ENCODE data around the gene ATG7.
"Not testable (repeated sequence)": the region's sequence is repeated elsewhere in the genome, so short reads cannot be mapped to it uniquely, and the experiment has no call there.

Gene ATG7

DNA sequence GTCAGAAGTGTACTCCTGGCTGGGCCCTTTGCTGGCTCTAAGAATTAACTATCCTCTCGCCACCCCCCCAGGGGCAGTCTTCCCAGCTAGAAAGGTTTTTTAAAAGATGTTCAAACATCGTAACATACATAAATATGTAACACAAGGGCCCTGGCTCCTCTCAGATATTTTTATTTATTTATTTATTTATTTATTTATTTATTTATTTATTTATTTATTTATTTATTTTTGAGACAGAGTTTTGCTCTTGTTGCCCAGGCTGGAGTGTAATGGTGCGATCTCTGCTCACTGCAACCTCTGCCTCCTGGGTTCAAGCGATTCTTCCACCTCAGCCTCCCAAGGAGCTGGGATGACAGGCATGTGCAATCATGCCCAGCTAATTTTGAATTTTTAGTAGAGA is 190.5 kb downstream of the ATG7 start:
- DNase-seq, H3K27ac Mint-ChIP-seq: not testable (repeated sequence)

DNA sequence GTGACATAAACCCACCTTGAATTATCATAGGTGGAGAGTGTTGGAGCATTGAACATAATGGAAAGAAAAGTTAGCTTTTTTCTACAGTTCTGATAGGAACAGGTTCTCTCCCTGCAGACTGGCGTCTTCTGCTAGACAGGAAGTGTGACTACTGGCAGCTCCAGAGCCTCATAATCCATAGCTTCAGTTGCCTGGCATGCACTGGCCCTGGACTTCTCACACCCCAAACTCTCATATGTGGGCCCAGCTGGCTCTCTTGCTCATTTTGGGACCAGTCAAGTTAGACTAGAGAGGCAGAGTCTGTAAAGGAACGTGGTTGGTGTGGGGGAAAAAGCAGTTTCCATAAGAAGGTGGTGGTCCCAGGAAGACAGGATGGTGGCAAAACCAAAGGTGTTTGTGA is 191.4 kb downstream of the ATG7 start:
- Mint-ChIP-seq H3K36me3 (peaks cover 9 to 15% of the 10 kb centered on the region in 2 donors), H3K27ac (no peak overlapping the region), H3K4me1 (no peaks in the 10 kb centered on the region), H3K9me3 (no peaks in the 10 kb centered on the region), H3K27me3 (no peaks in the 10 kb centered on the region), H3K4me3 (no peak overlapping the region)
- DNase-seq (no peak), ATAC-seq (replicated peaks) (no peak)

More for the DNA sequence above, 190.5 kb downstream of the ATG7 start:
- H3K4me1 Mint-ChIP-seq; H3K9me3 Mint-ChIP-seq; H3K4me3 Mint-ChIP-seq; H3K27me3 Mint-ChIP-seq; ATAC-seq (replicated peaks): not testable (repeated sequence)
- H3K36me3 Mint-ChIP-seq = peaks cover 11% of the 10 kb centered on the region in 2 donors

DNA sequence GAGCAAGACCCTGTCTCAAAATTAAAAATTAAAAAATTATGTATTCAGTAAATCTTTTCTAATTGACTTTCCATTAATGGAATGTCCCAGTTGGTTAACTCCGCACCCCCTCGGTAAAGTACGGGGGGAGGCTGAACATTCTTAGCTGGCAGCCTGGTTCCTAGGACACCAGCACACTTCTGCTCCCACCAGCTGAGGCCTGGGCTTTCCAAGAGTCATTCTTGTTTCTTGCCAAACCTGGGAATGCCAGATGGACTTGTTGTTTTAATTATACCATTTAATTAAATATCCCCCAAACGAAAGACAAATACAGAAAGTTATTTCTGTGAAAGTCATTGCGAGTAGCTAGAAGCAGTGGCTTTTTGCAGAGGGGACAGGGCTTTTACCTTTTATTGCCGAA is 192.2 kb downstream of the ATG7 start:
- DNase-seq = no peak
- Mint-ChIP-seq H3K36me3 (peaks cover 9 to 20% of the 10 kb centered on the region in 2 donors), H3K27me3 (no peaks in the 10 kb centered on the region), H3K4me1 (no peaks in the 10 kb centered on the region), H3K27ac (no peak overlapping the region), H3K4me3 (no peak overlapping the region), H3K9me3 (no peaks in the 10 kb centered on the region)
- no peak for ATAC-seq (replicated peaks)

DNA sequence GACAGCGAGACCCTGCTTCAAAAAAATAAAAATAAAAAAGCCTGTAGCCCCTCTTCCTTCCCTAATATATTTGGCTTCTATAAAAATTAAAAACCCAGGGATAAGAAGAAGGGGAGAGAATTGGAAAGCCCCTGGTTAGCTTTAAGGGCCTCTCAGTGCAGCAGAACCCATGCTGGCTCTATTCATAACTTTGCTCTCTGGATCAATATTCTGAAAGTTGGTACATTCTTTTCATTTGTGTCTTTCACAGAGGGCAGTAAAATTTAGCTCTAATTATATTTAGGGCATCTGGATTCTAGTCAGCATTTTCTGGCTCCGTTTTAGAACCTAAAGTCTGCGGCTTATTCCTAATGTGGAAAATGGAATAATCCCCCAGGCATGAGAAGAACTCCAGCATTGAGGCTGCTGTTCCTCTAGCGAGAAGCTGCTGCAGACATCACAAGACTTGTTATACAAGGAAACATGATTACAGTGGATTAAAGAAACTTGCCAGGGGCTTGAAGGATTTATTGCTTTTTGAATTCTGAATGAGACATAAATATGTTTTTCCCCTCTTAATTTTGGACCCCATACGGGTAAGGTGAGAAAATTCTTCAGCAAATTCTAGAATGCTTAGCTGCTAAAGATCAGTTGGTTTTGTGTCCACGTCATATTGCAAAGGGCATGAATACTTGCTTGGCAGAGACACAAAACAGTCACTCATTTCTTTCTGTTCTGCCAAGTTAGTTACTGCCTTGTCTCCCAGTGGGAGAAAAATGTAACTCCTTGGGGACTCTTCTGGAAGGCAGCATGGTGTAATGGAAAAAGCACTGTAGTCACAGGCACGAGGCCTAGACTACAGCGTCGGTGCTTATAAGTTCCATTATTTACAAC is 193.8 kb downstream of the ATG7 start:
- H3K4me3 Mint-ChIP-seq = no peak overlapping the region
- ATAC-seq (replicated peaks) (no peak), DNase-seq (no peak)
- no peaks in the 10 kb centered on the region for H3K9me3 Mint-ChIP-seq
- no peaks in the 10 kb centered on the region for H3K27me3 Mint-ChIP-seq
- no peak overlapping the region for H3K27ac Mint-ChIP-seq
- H3K36me3 Mint-ChIP-seq = peaks cover 9 to 26% of the 10 kb centered on the region in 2 donors
- H3K4me1 Mint-ChIP-seq = no peaks in the 10 kb centered on the region

DNA sequence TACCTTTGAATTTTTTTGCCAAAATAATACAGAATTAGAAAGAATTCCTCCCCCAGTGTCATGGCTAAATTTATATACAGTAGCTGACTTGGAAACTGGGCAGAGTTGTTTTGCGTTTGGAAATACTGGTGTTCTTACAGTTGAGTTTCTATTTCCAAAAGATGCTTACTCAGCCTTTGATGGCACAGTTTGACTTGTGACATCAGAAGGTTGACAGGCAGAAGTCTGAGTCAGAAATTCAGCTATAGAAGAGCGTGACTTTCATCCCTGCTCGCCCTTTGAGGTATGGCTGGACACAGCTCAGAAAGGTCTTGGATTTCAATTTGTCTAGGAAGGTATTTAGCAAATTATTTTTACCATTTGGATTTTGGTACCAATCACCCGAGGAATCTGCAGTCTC is 195.7 kb downstream of the ATG7 start:
- ATAC-seq (replicated peaks) (no peak), DNase-seq (no peak)
- Mint-ChIP-seq H3K27ac (no peak overlapping the region), H3K27me3 (no peaks in the 10 kb centered on the region), H3K36me3 (peaks cover 9 to 24% of the 10 kb centered on the region in 2 donors), H3K4me1 (no peaks in the 10 kb centered on the region), H3K4me3 (no peak overlapping the region), H3K9me3 (no peaks in the 10 kb centered on the region)

DNA sequence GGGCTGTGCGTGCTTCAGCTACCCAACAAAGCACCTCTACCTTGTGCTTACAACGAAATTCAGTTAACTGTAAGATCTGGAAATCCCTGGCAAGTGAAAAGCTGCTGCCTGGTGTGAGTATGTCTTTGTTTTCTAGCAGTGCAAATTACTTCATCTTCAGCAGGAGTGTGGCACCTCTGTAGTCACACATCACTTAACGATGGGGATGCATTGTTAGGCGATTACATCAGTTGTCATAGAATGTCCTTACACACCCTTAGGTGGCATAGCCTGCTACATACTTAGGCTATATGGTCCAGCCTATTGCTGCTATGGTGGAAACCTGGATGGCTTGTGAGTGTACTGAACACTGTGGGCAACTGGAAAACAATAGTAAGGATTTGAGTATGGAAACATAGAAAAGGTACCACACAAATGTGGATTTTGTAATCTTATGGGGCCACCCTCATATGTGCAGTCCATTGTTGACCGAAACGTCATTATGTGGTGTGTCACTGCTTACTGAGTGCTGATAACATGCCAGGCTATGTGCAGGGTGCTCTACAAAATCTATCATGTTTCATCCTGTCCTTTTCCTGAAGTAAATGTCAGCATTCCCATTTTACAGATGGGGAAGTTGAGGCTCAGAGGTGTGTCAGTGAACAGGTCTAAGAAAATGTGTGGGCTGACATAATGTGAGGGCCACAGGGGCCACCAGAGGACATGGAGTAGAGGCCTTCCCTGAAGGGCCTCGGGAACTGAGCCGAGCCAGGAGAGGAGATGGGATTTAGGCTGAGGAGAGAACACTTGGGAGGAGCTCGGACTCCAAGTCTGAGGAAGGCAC is 198.0 kb downstream of the ATG7 start:
- H3K9me3 Mint-ChIP-seq = no peaks in the 10 kb centered on the region
- no peak for ATAC-seq (replicated peaks)
- H3K36me3 Mint-ChIP-seq = peaks cover 7 to 24% of the 10 kb centered on the region in 2 donors
- DNase-seq = no peak
- H3K27me3 Mint-ChIP-seq = no peaks in the 10 kb centered on the region
- no peaks in the 10 kb centered on the region for H3K4me1 Mint-ChIP-seq
- H3K4me3 Mint-ChIP-seq = no peak overlapping the region
- H3K27ac Mint-ChIP-seq = no peak overlapping the region

DNA sequence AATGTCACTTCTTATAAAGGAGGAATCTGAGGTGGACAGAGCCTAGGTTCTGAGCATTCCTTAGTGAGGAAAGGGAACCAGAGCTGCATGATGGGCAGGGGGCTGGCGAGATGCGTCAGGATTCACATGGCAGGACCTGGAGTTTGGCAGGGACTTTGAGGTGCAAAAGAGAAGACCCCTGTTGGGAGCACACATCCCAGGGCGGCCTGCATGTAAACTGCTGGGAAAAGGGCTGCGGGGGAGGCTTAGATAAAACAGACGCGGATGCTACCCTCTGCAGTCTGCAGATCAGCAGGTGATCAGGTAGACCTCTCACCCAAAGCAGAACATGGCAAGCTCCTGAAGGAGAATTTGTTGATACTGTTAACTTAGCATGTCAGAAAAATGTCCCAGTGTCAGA is 203.1 kb downstream of the ATG7 start:
- peaks cover 0 to 11% of the 10 kb centered on the region in 2 donors for H3K36me3 Mint-ChIP-seq
- H3K4me3 Mint-ChIP-seq = no peak overlapping the region
- no peak overlapping the region for H3K27ac Mint-ChIP-seq
- H3K27me3 Mint-ChIP-seq = no peaks in the 10 kb centered on the region
- DNase-seq (no peak), ATAC-seq (replicated peaks) (no peak)
- no peaks in the 10 kb centered on the region for H3K4me1 Mint-ChIP-seq
- H3K9me3 Mint-ChIP-seq = no peaks in the 10 kb centered on the region

DNA sequence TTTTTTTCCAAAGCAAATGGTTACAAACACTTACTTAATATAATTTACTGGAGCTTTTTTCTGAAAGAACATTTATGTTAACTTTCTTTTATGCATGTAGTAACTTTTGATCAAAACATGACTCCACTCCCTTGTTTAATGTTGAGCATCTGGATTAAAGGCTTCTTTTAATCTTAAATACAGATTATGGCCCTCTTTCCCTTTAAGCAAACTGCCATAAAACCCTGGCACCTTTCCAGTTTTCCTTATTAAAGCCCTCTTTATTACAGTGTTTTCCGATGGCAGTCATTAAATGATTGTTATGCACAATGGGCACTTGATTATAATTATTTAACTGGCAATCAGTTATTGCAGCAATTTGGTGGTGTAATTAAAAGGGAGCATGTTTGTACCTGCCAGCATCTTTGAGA is 204.5 kb downstream of the ATG7 start:
- Mint-ChIP-seq H3K9me3 (no peaks in the 10 kb centered on the region), H3K27me3 (no peaks in the 10 kb centered on the region), H3K4me3 (no peak overlapping the region), H3K27ac (no peak overlapping the region), H3K4me1 (no peaks in the 10 kb centered on the region), H3K36me3 (peaks cover 0 to 4% of the 10 kb centered on the region in 2 donors)
- ATAC-seq (replicated peaks) (no peak), DNase-seq (no peak)

DNA sequence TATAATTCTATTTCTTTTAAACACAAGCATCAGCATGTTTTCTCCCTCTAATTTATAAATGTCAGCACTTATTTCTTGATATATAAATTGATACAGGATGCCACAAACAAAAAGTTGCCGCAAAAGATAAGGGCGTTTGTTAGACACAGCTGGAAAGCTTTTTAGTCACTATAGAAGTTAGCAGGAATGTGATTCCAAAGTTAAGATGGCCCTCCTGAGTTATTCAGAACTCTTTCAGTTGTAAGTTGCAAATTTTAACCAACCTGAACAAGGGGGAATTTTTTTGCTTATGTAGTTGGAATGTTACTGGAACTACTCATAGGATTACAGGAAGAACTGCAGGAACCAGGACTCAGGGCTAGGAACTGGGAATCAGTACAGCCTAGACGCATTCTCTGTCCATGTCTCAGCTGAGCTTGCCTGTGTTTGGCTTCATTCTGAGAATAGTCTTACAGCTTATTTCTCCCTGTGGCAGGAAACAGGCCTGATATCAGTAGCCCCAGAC is 205.3 kb downstream of the ATG7 start:
- H3K36me3 Mint-ChIP-seq = peaks cover 0 to 4% of the 10 kb centered on the region in 2 donors
- ATAC-seq (replicated peaks) = no peak
- DNase-seq = no peak
- no peaks in the 10 kb centered on the region for H3K27me3 Mint-ChIP-seq
- H3K9me3 Mint-ChIP-seq = no peaks in the 10 kb centered on the region
- no peak overlapping the region for H3K4me3 Mint-ChIP-seq
- H3K27ac Mint-ChIP-seq = no peak overlapping the region
- H3K4me1 Mint-ChIP-seq = no peaks in the 10 kb centered on the region

DNA sequence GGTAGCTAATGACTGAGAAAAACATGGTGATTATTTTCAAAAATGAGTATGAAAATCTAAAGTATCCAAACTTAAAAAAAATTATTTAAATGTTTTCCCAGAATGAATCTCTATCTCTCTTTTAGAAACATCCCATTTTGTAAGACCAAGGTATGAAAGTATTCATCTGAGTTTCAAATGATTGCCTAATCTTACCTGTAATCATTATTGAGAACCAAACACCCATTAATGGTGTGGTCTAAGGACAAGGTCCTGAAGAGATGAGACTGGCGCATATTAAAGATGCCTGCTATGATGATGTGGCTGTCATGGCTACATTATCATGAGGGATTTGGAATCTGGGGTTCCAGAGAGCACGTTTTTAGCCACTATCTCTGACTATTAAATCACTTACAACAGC is 206.0 kb downstream of the ATG7 start:
- ATAC-seq (replicated peaks) (no peak), DNase-seq (no peak)
- Mint-ChIP-seq H3K36me3 (peaks cover 0 to 4% of the 10 kb centered on the region in 2 donors), H3K4me3 (no peak overlapping the region), H3K27me3 (no peaks in the 10 kb centered on the region), H3K4me1 (no peaks in the 10 kb centered on the region), H3K27ac (no peak overlapping the region), H3K9me3 (no peaks in the 10 kb centered on the region)

DNA sequence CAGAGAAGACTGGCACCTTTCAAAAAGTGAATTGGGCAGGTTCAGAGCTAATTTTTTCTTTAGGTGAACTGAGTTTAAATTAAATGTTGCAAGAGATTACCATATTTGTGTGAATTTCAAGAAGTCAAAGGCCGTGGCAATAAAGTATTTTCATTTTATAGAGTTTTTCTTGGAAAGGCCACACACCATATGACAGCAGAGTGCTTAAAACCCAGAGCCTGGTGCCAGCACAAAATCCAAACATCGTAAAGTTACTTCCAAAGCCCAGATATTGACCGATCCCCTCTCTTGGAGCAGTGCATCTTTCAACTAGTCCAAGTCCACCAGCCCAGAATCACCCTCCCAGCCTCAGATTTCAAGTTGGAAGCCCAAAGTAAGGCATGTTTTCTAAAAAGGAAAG is 207.0 kb downstream of the ATG7 start:
- Mint-ChIP-seq H3K36me3 (peaks cover 0 to 4% of the 10 kb centered on the region in 2 donors), H3K9me3 (peaks cover 0 to 2% of the 10 kb centered on the region in 2 donors), H3K4me3 (no peak overlapping the region), H3K4me1 (no peaks in the 10 kb centered on the region), H3K27ac (no peak overlapping the region), H3K27me3 (no peaks in the 10 kb centered on the region)
- no peak for DNase-seq
- no peak for ATAC-seq (replicated peaks)

DNA sequence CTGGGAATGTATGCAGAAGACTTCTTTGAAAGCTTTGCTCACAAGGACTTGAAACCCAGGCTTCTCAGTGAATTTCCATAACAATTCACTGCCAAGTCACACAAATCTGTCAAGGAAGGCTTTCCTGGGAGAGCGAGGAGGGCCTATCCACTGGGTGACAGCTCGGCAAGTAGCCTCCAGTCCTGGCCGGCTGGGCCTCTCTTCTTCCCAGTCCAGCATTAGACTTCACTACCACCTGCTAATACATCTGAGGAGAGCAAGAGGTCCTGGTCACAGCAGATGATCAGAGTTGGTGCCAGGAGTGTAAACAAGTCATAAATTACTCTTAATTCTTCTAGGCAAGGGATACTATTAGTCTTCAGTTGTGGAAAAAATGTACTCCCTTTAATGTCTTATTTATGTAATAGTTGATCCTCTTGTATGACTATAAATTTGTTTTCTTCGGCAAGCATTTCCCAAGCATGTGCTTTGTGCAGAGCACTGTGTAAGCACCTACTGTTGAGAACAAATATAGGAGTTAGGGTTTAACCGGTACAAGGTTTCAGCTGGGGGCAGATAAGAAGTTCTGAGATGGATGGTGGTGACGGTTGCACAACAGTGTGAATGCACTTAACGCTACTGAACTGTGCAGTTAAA is 208.6 kb downstream of the ATG7 start:
- Mint-ChIP-seq H3K4me1 (no peaks in the 10 kb centered on the region), H3K4me3 (no peak overlapping the region), H3K9me3 (peaks cover 0 to 2% of the 10 kb centered on the region in 2 donors), H3K36me3 (peaks cover 4 to 6% of the 10 kb centered on the region in 2 donors), H3K27ac (no peak overlapping the region), H3K27me3 (no peaks in the 10 kb centered on the region)
- DNase-seq (no peak), ATAC-seq (replicated peaks) (no peak)

DNA sequence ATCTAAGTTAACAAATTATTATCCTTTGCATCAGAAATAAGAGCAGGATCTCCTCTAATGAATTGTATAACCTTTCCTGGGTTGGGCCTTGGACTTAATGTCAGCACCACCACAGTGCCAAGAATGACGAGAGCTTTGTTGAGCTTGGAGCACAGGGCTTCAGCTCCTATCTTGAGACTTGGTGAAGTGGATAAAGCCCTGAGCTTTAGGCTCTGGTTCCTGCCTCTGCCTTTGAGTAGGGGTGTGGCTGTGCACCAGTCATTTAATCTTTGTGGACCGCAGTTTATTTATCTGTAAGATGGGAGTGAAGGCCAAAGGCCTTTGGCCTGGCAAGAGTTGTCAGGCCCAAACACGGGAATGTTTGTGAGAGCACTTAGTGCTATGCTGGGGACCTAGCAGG is 209.4 kb downstream of the ATG7 start:
- no peak for DNase-seq
- Mint-ChIP-seq H3K9me3 (peaks cover 0 to 2% of the 10 kb centered on the region in 2 donors), H3K4me3 (no peak overlapping the region), H3K27me3 (no peaks in the 10 kb centered on the region), H3K27ac (no peak overlapping the region), H3K36me3 (peaks cover 4 to 8% of the 10 kb centered on the region in 2 donors), H3K4me1 (no peaks in the 10 kb centered on the region)
- ATAC-seq (replicated peaks) = no peak

DNA sequence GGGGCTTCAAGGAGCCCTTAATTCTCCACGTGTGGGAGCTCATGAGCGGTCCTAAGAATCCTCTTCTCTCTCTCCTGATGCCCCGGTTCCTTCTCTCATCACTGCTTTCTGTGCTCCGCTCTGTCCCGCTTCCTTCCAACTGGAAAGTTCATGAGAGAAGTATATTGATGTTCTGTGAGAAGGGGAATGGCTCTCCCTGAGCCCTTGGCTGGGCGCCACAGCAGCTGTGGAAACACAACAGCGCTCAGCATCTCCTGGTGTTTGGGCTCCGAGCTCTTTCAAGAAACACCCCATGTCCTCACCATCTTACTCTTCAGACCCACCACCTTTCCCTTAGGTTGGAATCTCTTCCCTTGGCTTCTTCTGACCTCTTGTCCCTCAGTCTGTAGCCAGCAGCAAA is 209.8 kb downstream of the ATG7 start:
- DNase-seq (no peak), ATAC-seq (replicated peaks) (no peak)
- Mint-ChIP-seq H3K27me3 (no peaks in the 10 kb centered on the region), H3K9me3 (peaks cover 0 to 2% of the 10 kb centered on the region in 2 donors), H3K27ac (no peak overlapping the region), H3K4me3 (no peak overlapping the region), H3K36me3 (peaks cover 4 to 8% of the 10 kb centered on the region in 2 donors), H3K4me1 (no peaks in the 10 kb centered on the region)
